SK-N-SH treated with all-trans-retinoic acid at 6 μM for 48 hours (cell line): ENCODE results near the gene KCNE3.

Experiments used
- OSR1 ChIP-seq: fragments of 250-450 bp; sonication (Bioruptor Pico); IDR thresholded peaks from 2 replicates; pipeline ENCODE4 v1.8.0; 2022; ENCODE audit warnings: moderate library complexity, mild to moderate bottlenecking, inconsistent platforms
- PATZ1 ChIP-seq: fragments of 250-450 bp; sonication (Bioruptor Pico); IDR thresholded peaks from 2 replicates; pipeline ENCODE4 v1.8.0; 2020; ENCODE audit warnings: mild to moderate bottlenecking, moderate library complexity, borderline replicate concordance
- TSHZ2 ChIP-seq: fragments of 250-450 bp; sonication (Bioruptor Pico); IDR thresholded peaks from 2 replicates; pipeline ENCODE4 v1.5.0; 2020; ENCODE audit warnings: mild to moderate bottlenecking, moderate library complexity

GRCh38 chr11:74438681-74439080 is 28.7 kb downstream of the KCNE3 start:
- no peak for TF ChIP-seq PATZ1 (CRISPR knock-in tag)
- TF ChIP-seq OSR1 (CRISPR knock-in tag): no peak
- no peak for TF ChIP-seq TSHZ2 (CRISPR knock-in tag)
